ENCODE results near the gene FNDC10.

DNA sequence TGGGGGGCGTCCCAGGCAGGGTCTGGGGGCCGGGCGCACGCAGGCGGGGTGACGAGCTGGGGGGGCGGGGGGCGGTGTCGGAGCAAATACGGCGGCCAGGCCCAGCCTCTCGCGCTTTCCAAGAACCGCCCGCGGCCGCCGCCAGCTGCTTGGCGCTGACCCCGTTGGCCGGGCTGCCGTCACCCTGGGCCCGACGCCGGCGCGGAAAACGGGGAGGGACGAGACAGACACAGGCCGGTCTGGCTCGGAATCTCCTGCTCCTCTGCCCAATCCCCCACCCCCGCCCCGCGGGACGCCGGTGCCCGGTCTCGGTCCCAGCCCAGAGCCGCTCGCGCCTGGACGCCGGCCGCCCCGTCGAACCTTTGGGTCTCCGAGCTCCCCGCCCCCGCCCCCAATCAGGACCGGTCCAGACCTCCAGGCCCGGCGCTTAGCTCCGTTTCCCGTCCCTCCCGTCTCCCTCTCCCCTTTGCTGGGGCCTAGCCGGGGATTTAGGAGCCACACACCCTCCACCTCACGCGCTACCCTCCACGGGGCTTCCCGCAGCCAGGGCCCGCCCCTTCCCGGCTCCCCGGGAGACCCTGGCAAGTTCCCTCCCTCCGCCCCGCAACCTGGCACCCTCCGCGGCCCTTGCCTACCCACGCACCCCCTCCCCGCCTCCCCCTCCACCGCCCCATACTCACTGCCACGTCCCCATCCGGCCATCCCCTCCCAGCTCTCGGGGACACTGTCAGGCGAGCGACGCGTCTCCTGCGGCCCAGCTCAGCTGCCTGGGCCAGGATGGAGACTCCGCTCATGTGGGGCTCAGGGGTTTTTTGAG is 31.2 kb upstream of the FNDC10 start:
- TF ChIP-seq CTCF (IDR thresholded peaks at IDR 0.05; ENCODE audit: insufficient read depth, low read length, poor library complexity, severe bottlenecking), result no peak
- TF ChIP-seq EZH2phosphoT487 (conservative IDR thresholded peaks at IDR 0.05; ENCODE audit: low read length), result no peak
